PFSK-1 (cell line): Measurements from ENCODE around the gene TMEM174.

ENCODE experiments used
- FOXP2 ChIP-seq: optimal IDR thresholded peaks from 2 replicates; pipeline ENCODE3; 2011; ENCODE audit warnings: borderline replicate concordance, control low read depth, inconsistent platforms; ENCODE audit not compliant: insufficient read depth; ENCODE audit errors: extremely low read length, extremely low read depth
- POLR2AphosphoS5 ChIP-seq: IDR thresholded peaks from 2 replicates; pipeline ENCODE4 v1.6.1; 2012; ENCODE audit warnings: low read depth, mild to moderate bottlenecking, control low read depth, low read length, moderate library complexity
- REST ChIP-seq, 2 experiments: IDR thresholded peaks; 2 replicates each; pipeline versions ENCODE4 v1.6.1 to v1.8.0; 2011 to 2012; ENCODE audit warnings: low read depth in 2 of 2, low read length in 2 of 2, control low read depth in 1 of 2, inconsistent platforms in 1 of 2, mild to moderate bottlenecking in 1 of 2, moderate library complexity in 1 of 2; ENCODE audit not compliant: insufficient read depth in 1 of 2
- SIN3A ChIP-seq: IDR thresholded peaks from 2 replicates; pipeline ENCODE4 v1.6.1; 2012; ENCODE audit warnings: mild to moderate bottlenecking, low read length, moderate library complexity, borderline replicate concordance; ENCODE audit not compliant: insufficient read depth
- TAF1 ChIP-seq: IDR thresholded peaks from 2 replicates; pipeline ENCODE4 v1.6.1; 2012; ENCODE audit warnings: low read length, control low read depth, borderline replicate concordance; ENCODE audit not compliant: insufficient read depth

- TF ChIP-seq POLR2AphosphoS5 (no peak), TAF1 (no peak), REST (IDR thresholded peaks at IDR 0.05; ENCODE audit: insufficient read depth in 1 of 2, low read depth in 2 of 2, low read length in 2 of 2) (no peak), SIN3A (no peak), FOXP2 (no peak)
These were observed 45.7 kb downstream of the TMEM174 start for GRCh38 chr5:73218552-73219171.
